Upper lobe of left lung (tissue), 6 donors: ENCODE measurements around the gene TC2N. TPM values are rescaled to one million over a fixed set of nuclear protein-coding genes. Genes with fewer than 3 reads are reported as not detected.
A peak's percentile ranks its signal among the peaks of the same experiment; 100 is the strongest.

Experiments
- ATAC-seq, 2 donors: fragments of 200-7000 bp; cut with Tn5 transposase; one replicate each; pipeline ENCODE4 v1.9.1; 2022; ENCODE audit warnings: mild to moderate bottlenecking in 2 of 2, moderate library complexity in 2 of 2; ENCODE audit not compliant: low FRiP score in 2 of 2
- DNase-seq, 2 donors: peaks; one replicate each; pipeline ENCODE4 v3.0.0-alpha.2; 2019 to 2020
- H3K27ac ChIP-seq, 4 donors: fragments of 200-600 bp; sonication (generic); one replicate each; pipeline ENCODE4 v1.5.1; 2016 to 2019
- H3K27me3 ChIP-seq, 4 donors: fragments of 200-600 bp; sonication (generic); one replicate each; pipeline ENCODE4 v1.5.1; 2017 to 2019
- H3K36me3 ChIP-seq, 4 donors: fragments of 200-600 bp; sonication (generic); one replicate each; pipeline ENCODE4 v1.5.1; 2016 to 2019
- H3K4me1 ChIP-seq, 4 donors: fragments of 200-600 bp; sonication (generic); one replicate each; pipeline ENCODE4 v1.5.1; 2018 to 2019
- H3K4me3 ChIP-seq, 4 donors: fragments of 200-600 bp; sonication (generic); one replicate each; pipeline ENCODE4 v1.5.1; 2017 to 2019; ENCODE audit warnings: mild to moderate bottlenecking in 2 of 4, moderate library complexity in 1 of 4
- H3K9me3 ChIP-seq, 4 donors: fragments of 200-600 bp; sonication (generic); one replicate each; pipeline ENCODE4 v1.5.1; 2018 to 2019
- CTCF ChIP-seq, 6 experiments: fragments of 450-650 bp in 4 of 6; fragments of 200-600 bp in 2 of 6; sonication (generic) in 2 of 6; IDR thresholded peaks; one replicate each; pipeline ENCODE4 v1.5.1; 2016 to 2019; ENCODE audit warnings: antibody characterized with exemption in 6 of 6
- EP300 ChIP-seq, 4 donors: sonication (generic); formaldehyde crosslinking; IDR thresholded peaks; one replicate each; pipeline ENCODE4 v1.5.1; 2017; ENCODE audit warnings: antibody characterized with exemption in 4 of 4, control low read depth in 2 of 4
- POLR2A ChIP-seq, 4 donors: fragments of 450-650 bp; IDR thresholded peaks; one replicate each; pipeline ENCODE4 v1.5.1; 2016 to 2017; ENCODE audit warnings: antibody characterized with exemption in 4 of 4, mild to moderate bottlenecking in 2 of 4
- POLR2AphosphoS5 ChIP-seq, 2 donors: sonication (generic); formaldehyde crosslinking; IDR thresholded peaks; one replicate each; pipeline ENCODE4 v1.5.1; 2017; ENCODE audit warnings: antibody characterized with exemption in 2 of 2
- WGBS, 2 donors: methylation state at CpG; one replicate each; pipeline ENCODE4 v1.1.5; 2017 to 2018; 5-methylcytosine and 5-hydroxymethylcytosine counted together
- total RNA-seq, 6 donors: library from RNA; depleted of rRNA in 4 of 6; stranded (reverse); fragments of >200 nt in 4 of 6; gene quantifications; one replicate each; pipeline versions ENCODE4 v1.1.0 to v1.2.1, GENCODE V29; 2016 to 2021
- donor health status: DM: no; HTN: no; CAD: no; lungs with moderate emphysema.
- donor health status: DM: no; HTN: yes; CAD: no; lungs with severe emphysema.

TC2N gene
- total RNA-seq, 6 donors from 2014 or later: 21.0 to 121 (median 49.6) TPM

DNA sequence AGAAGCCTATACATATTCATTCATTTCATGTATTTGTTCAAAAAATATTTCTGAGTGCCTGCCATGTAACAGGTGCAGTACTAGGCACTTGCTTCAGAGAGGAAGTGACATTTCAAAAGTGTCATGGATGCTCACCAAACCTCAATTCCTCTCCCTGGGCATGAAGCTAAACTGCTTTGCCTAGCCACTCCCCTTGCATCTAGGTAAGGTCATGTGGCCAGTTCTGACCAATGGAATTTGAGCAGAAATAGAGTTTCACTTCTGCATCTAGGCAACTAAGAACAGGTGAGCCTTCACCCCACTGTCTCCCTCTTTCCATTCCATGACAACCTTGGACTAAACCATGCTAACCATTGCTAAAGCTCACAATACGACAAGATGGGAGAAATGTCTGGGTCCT lies 27.6 kb downstream of the TC2N start:
- no peaks in the 10 kb centered on the region for H3K36me3 ChIP-seq
- DNase-seq (no peak), ATAC-seq (no peak)
- H3K27me3 ChIP-seq: peaks cover 0 to 9% (median 5%) of the 10 kb centered on the region in 4 donors
- no peak overlapping the region for H3K27ac ChIP-seq
- H3K9me3 ChIP-seq: no peaks in the 10 kb centered on the region
- TF ChIP-seq POLR2A (IDR thresholded peaks at IDR 0.05) (no peak), EP300 (IDR thresholded peaks at IDR 0.05) (no peak), POLR2AphosphoS5 (IDR thresholded peaks at IDR 0.05) (no peak), CTCF (IDR thresholded peaks at IDR 0.05) (no peak)
- 87 to 100% methylated on average over 1 of the region's 1 CpG for WGBS, 2 donors
- H3K4me3 ChIP-seq: no peak overlapping the region
- peaks cover 5 to 17% (median 8%) of the 10 kb centered on the region in 4 donors for H3K4me1 ChIP-seq

- 60 to 69% methylated on average over 12 of the region's 12 CpGs for WGBS, 2 donors
- H3K27ac ChIP-seq: peak overlapping the region in 2 of 4 donors; percentile 88 to 93
- no peaks in the 10 kb centered on the region for H3K36me3 ChIP-seq
- H3K9me3 ChIP-seq: no peaks in the 10 kb centered on the region
- H3K4me3 ChIP-seq: peak overlapping the region in 3 of 4 donors; percentile 56 to 72 (median 64)
- H3K4me1 ChIP-seq: peaks cover 5 to 17% (median 8%) of the 10 kb centered on the region in 4 donors
- no peak for ATAC-seq
- peak in 1 of 2 donors; percentile 54 for DNase-seq
- H3K27me3 ChIP-seq: peaks cover 0 to 9% (median 5%) of the 10 kb centered on the region in 4 donors
- TF ChIP-seq CTCF (IDR thresholded peaks at IDR 0.05): no peak
- TF ChIP-seq EP300 (IDR thresholded peaks at IDR 0.05): no peak
- TF ChIP-seq POLR2A (IDR thresholded peaks at IDR 0.05): no peak
- no peak for TF ChIP-seq POLR2AphosphoS5 (IDR thresholded peaks at IDR 0.05)
Measured at GRCh38 chr14:91837076-91837475, 30.3 kb downstream of the TC2N start.

- Histone ChIP-seq H3K4me3 (peak overlapping the region; percentile 55 to 72 (median 60)), H3K9me3 (no peaks in the 10 kb centered on the region), H3K27me3 (peaks cover 0 to 9% (median 5%) of the 10 kb centered on the region in 4 donors), H3K27ac (peak overlapping the region; percentile 79 to 93 (median 88)), H3K4me1 (peaks cover 8 to 17% (median 10%) of the 10 kb centered on the region in 4 donors), H3K36me3 (no peaks in the 10 kb centered on the region)
- DNase-seq (peak; percentile 91 to 96), ATAC-seq (peak; percentile 92 to 97)
- 1 to 5% methylated on average over 20 to 58 of the region's 84 CpGs for WGBS, 2 donors
- peak; percentile 18 to 78 for TF ChIP-seq POLR2AphosphoS5 (IDR thresholded peaks at IDR 0.05)
- peak in 2 of 4 donors; percentile 68 to 89 for TF ChIP-seq POLR2A (IDR thresholded peaks at IDR 0.05)
- no peak for TF ChIP-seq CTCF (IDR thresholded peaks at IDR 0.05)
Measured at GRCh38 chr14:91835920-91836843, 31.2 kb downstream of the TC2N start.

DNA sequence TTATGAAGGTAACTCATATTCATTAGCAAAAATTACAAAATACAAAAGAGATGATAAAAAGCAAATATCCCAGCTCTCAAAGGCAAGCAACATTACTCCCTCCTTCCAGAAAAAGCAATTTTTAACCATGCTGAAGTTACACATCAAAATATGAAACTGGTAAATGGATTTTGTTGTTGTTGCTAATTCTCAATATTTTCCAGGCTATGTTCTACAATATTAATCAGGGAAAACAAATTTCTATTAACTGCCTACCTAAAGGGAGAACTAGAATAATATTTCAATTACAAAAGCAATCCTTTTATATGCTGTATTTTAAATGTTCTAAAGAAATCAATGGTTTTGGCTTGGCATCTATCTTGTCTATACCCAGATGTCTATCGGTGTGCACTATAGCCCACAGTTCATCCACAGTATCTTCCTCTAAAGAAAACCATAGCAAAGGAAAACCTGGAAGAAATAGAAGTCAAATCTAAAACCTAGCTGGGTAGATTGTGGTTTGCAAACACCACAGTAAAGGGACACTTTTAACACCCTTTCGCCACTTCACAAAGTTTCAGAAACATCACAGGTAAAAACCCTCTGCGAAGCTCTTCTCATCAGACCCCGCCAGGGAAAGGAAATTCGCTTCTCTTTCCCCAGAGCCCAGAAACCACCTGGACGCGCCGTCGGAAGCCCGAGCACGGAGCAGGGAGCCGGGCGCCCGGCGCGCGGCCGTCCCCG lies 32.0 kb downstream of the TC2N start:
- no peak for TF ChIP-seq POLR2A (IDR thresholded peaks at IDR 0.05)
- TF ChIP-seq EP300 (IDR thresholded peaks at IDR 0.05): no peak
- TF ChIP-seq CTCF (IDR thresholded peaks at IDR 0.05): no peak
- no peak for TF ChIP-seq POLR2AphosphoS5 (IDR thresholded peaks at IDR 0.05)
- WGBS, 2 donors: 8 to 12% methylated on average over 11 to 18 of the region's 19 CpGs
- DNase-seq (no peak), ATAC-seq (no peak)
- no peaks in the 10 kb centered on the region for H3K36me3 ChIP-seq
- peaks cover 0 to 9% (median 5%) of the 10 kb centered on the region in 4 donors for H3K27me3 ChIP-seq
- H3K4me1 ChIP-seq: peaks cover 8 to 17% (median 12%) of the 10 kb centered on the region in 4 donors
- H3K27ac ChIP-seq: peak overlapping the region; percentile 79 to 93 (median 88)
- peak overlapping the region; percentile 55 to 72 (median 60) for H3K4me3 ChIP-seq
- no peaks in the 10 kb centered on the region for H3K9me3 ChIP-seq
